IMR-90 (cell line): ENCODE data around the gene MAGEB17.

Experiments used
- CHD1 ChIP-seq: IDR thresholded peaks from 2 replicates; pipeline ENCODE4 v1.6.1; 2012; ENCODE audit warnings: low read depth, low read length, improper control_type of control experiment
- CTCF ChIP-seq: conservative IDR thresholded peaks from 2 replicates; pipeline ENCODE4 v1.5.1; 2012; ENCODE audit warnings: mild to moderate bottlenecking, low read depth, low read length, improper control_type of control experiment
- MAZ ChIP-seq: IDR thresholded peaks from 2 replicates; pipeline ENCODE4 v1.6.1; 2012; ENCODE audit warnings: low read depth, mild to moderate bottlenecking, low read length, improper control_type of control experiment, moderate library complexity, borderline replicate concordance
- POLR2A ChIP-seq: IDR thresholded peaks from 2 replicates; pipeline ENCODE4 v1.6.1; 2012; ENCODE audit warnings: mild to moderate bottlenecking, low read depth, low read length
- RAD21 ChIP-seq: IDR thresholded peaks from 2 replicates; pipeline ENCODE4 v1.6.1; 2012; ENCODE audit warnings: low read length, improper control_type of control experiment
- RFX5 ChIP-seq: IDR thresholded peaks from 2 replicates; pipeline ENCODE4 v1.8.0; 2012; ENCODE audit warnings: low read depth, mild to moderate bottlenecking, low read length, moderate library complexity
- TF ChIP-seq, protein P1 (sequence below): fragments of 150-350 bp; IDR thresholded peaks from 2 replicates; pipeline ENCODE4 v1.6.1; 2017; ENCODE audit warnings: mild to moderate bottlenecking, antibody characterized with exemption, low read length, low read depth

GRCh38 chrX:16210061-16210460 is 42.8 kb downstream of the MAGEB17 start:
- no peak for TF ChIP-seq CTCF
- TF ChIP-seq MAZ: no peak
- TF ChIP-seq CHD1: no peak
- TF ChIP-seq POLR2A: no peak
- TF ChIP-seq RAD21: no peak
- TF ChIP-seq, protein P1, sequence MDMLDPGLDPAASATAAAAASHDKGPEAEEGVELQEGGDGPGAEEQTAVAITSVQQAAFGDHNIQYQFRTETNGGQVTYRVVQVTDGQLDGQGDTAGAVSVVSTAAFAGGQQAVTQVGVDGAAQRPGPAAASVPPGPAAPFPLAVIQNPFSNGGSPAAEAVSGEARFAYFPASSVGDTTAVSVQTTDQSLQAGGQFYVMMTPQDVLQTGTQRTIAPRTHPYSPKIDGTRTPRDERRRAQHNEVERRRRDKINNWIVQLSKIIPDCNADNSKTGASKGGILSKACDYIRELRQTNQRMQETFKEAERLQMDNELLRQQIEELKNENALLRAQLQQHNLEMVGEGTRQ: no peak
- no peak for TF ChIP-seq RFX5
